Parathyroid adenoma (tissue), 2 donors: Measurements from ENCODE around the gene KIF26A.

Source experiments
- H2AFZ ChIP-seq: fragments of 300-600 bp; sonication (generic); one replicate; pipeline ENCODE4 v1.7.0; 2017; ENCODE audit warnings: antibody characterized with exemption, mild to moderate bottlenecking
- H3K27ac ChIP-seq: fragments of 300-600 bp; sonication (generic); one replicate; pipeline ENCODE4 v1.7.0; 2017
- H3K27me3 ChIP-seq: fragments of 300-600 bp; sonication (generic); one replicate; pipeline ENCODE4 v1.7.0; 2017; ENCODE audit warnings: low read length; ENCODE audit not compliant: control insufficient read depth, insufficient read depth
- H3K36me3 ChIP-seq: fragments of 300-600 bp; sonication (generic); one replicate; pipeline ENCODE4 v1.7.0; 2017; ENCODE audit warnings: low read length; ENCODE audit not compliant: control insufficient read depth, insufficient read depth
- H3K4me1 ChIP-seq: fragments of 300-600 bp; sonication (generic); one replicate; pipeline ENCODE4 v1.7.0; 2017; ENCODE audit warnings: control low read depth
- H3K4me2 ChIP-seq: fragments of 300-600 bp; sonication (generic); one replicate; pipeline ENCODE4 v1.7.0; 2017; ENCODE audit warnings: low read length
- H3K4me3 ChIP-seq: fragments of 300-600 bp; sonication (generic); one replicate; pipeline ENCODE4 v1.7.0; 2017; ENCODE audit warnings: low read depth, low read length
- H3K79me2 ChIP-seq: fragments of 300-600 bp; sonication (generic); one replicate; pipeline ENCODE4 v1.7.0; 2017; ENCODE audit warnings: control low read depth
- H3K9ac ChIP-seq: fragments of 300-600 bp; sonication (generic); one replicate; pipeline ENCODE4 v1.7.0; 2017; ENCODE audit warnings: mild to moderate bottlenecking
- H3K9me3 ChIP-seq: fragments of 300-600 bp; sonication (generic); one replicate; pipeline ENCODE4 v1.7.0; 2017; ENCODE audit warnings: low read length; ENCODE audit not compliant: control insufficient read depth
- TF ChIP-seq, protein P1 (sequence below): fragments of 300-600 bp; sonication (generic); IDR thresholded peaks from one replicate; pipeline ENCODE4 v1.7.0; 2017; ENCODE audit warnings: antibody characterized with exemption, mild to moderate bottlenecking
- donor health status: primary hyperparathyroidism.

The KIF26A gene

DNA sequence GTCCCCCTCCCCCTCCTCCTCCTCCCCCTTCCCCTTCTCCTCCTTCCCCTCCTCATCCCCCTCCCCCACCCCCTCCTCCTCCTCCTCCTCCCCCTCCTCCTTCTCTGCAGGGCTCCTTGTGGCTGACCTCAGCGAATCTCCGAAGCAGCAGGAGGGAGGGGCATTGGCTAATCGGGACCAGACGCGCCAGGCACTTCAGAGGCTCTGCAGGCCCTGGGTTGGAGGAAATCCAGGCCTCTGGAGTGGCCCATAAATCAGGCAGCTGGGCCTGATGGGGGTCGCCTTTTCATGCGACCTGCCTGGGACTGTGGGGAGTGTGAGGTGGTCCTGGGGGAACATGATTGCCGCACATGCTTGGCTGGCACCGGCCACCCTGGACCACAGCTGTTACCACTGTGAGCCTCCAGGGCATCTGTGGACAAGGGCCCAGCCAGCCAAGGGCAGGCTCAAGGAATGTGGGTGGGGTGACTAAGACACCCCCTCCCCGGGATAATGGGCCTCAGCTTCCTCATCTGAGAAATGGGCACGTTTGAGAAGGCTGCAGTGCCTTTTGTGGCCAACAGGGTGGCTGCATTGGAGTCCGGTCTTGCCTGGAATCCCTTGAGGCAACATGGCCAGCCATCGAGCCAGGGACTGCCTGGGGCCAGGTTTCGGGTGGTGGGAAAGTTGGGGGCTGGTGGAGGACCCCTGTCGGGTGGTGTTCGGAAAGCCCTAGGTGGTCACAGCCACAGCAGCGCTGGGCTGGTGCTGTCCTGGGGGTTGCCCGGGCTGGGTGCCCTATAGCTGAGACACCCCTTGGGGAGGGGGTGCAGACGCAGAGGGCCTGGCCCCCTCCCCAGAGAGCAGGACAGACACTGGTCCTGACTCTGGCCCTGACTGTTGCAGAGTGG is 12.0 kb downstream of the KIF26A start:
- no peak overlapping the region for H2AFZ ChIP-seq
- no peaks in the 10 kb centered on the region for H3K79me2 ChIP-seq
- H3K9ac ChIP-seq, result no peak overlapping the region
- TF ChIP-seq, protein P1, sequence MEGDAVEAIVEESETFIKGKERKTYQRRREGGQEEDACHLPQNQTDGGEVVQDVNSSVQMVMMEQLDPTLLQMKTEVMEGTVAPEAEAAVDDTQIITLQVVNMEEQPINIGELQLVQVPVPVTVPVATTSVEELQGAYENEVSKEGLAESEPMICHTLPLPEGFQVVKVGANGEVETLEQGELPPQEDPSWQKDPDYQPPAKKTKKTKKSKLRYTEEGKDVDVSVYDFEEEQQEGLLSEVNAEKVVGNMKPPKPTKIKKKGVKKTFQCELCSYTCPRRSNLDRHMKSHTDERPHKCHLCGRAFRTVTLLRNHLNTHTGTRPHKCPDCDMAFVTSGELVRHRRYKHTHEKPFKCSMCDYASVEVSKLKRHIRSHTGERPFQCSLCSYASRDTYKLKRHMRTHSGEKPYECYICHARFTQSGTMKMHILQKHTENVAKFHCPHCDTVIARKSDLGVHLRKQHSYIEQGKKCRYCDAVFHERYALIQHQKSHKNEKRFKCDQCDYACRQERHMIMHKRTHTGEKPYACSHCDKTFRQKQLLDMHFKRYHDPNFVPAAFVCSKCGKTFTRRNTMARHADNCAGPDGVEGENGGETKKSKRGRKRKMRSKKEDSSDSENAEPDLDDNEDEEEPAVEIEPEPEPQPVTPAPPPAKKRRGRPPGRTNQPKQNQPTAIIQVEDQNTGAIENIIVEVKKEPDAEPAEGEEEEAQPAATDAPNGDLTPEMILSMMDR, result no peak
- H3K4me1 ChIP-seq, result no peaks in the 10 kb centered on the region
- no peaks in the 10 kb centered on the region for H3K36me3 ChIP-seq
- H3K4me3 ChIP-seq, result no peak overlapping the region
- no peak overlapping the region for H3K4me2 ChIP-seq
- H3K27me3 ChIP-seq, result no peaks in the 10 kb centered on the region
- no peaks in the 10 kb centered on the region for H3K9me3 ChIP-seq
- H3K27ac ChIP-seq, result no peak overlapping the region

DNA sequence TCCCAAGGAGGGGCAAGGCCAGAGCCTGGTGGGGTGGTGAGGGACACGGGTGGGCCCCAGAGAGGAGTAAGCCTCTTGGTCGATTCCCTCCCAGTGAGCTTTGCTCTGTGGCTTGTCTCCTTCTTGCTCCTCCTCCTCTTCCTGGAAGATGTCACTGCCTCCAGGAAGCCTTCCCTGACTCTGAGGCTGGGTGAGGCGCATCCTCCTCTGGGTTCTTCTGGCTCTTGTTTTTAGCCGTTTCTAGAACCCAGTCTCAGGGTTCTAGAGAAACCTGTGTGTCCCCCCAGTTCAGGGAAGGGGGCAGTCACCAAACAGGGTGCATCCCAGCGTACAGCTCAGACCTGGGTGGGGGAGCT is 12.6 kb downstream of the KIF26A start:
- Histone ChIP-seq H3K9me3 (no peaks in the 10 kb centered on the region), H3K4me1 (no peaks in the 10 kb centered on the region), H3K27me3 (no peaks in the 10 kb centered on the region), H3K79me2 (no peaks in the 10 kb centered on the region), H3K9ac (no peak overlapping the region), H2AFZ (no peak overlapping the region), H3K4me3 (no peak overlapping the region), H3K4me2 (no peak overlapping the region), H3K36me3 (no peaks in the 10 kb centered on the region), H3K27ac (no peak overlapping the region)
- TF ChIP-seq, protein P1, result no peak

DNA sequence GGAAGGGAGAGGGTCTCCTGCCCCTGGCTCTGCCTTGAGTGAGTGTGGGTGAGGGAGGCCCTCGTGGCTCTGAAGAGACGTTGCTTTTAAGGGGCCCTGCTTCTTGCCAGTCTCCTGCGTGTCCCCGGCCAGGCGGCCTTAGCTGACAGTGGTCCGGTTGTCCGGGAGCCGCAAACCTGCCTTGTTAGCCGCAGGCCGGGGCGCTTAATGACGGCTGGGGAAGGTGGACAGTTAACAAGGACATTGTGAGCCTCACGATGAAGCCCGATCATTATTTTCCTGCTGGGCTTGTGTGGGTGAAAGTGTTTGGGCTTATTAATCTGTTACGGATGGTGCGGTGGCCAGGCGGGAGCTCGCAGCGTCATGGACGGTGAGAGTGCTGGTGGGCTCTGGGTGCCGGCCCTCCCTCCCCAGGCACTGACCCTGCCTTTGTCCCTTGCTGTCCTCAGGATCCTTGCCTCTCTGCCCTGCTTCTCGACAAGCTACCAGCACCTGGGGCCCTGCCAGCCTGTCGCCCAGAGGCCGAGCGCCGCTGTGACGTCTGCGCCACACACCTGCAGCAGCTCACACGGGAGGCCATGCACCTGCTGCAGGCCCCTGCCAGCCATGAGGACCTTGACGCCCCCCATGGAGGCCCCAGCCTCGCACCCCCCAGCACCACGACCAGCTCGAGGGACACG is 13.3 kb downstream of the KIF26A start:
- TF ChIP-seq, protein P1, result no peak
- no peaks in the 10 kb centered on the region for H3K79me2 ChIP-seq
- no peaks in the 10 kb centered on the region for H3K4me1 ChIP-seq
- no peak overlapping the region for H2AFZ ChIP-seq
- H3K36me3 ChIP-seq, result no peaks in the 10 kb centered on the region
- H3K9me3 ChIP-seq, result no peaks in the 10 kb centered on the region
- no peak overlapping the region for H3K4me2 ChIP-seq
- no peak overlapping the region for H3K9ac ChIP-seq
- no peak overlapping the region for H3K4me3 ChIP-seq
- H3K27me3 ChIP-seq, result no peaks in the 10 kb centered on the region
- H3K27ac ChIP-seq, result no peak overlapping the region

DNA sequence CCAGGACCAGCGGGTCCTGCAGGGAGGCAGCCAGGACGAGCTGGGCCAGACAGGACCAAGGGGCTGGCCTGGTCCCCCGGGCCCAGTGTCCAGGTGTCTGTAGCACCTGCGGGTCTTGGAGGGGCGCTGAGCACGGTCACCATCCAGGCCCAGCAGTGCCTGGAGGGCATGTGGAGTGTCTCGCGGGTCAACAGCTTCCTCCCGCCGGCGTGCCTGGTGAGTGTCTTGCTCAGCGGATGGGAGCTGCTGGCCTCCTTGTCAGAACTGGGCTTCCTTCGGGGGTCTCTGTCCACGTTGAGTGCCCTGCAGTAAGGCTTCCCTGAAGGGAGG is 13.8 kb downstream of the KIF26A start:
- Histone ChIP-seq H3K79me2 (no peaks in the 10 kb centered on the region), H3K27ac (no peak overlapping the region), H3K4me1 (no peaks in the 10 kb centered on the region), H2AFZ (no peak overlapping the region), H3K27me3 (no peaks in the 10 kb centered on the region), H3K4me2 (no peak overlapping the region), H3K4me3 (no peak overlapping the region), H3K9ac (no peak overlapping the region), H3K36me3 (no peaks in the 10 kb centered on the region), H3K9me3 (no peaks in the 10 kb centered on the region)
- TF ChIP-seq, protein P1, result no peak
